Rectal smooth muscle tissue (tissue), 1 donor: ENCODE results near the gene CDC25B.

Experiments used
- H3K27ac ChIP-seq: one replicate; pipeline ENCODE4 v1.7.0; 2013; ENCODE audit warnings: low read depth, low read length, inconsistent platforms
- H3K27me3 ChIP-seq: one replicate; pipeline ENCODE4 v1.7.0; 2013; ENCODE audit warnings: low read length; ENCODE audit not compliant: control insufficient read depth, insufficient read depth
- H3K36me3 ChIP-seq: one replicate; pipeline ENCODE4 v1.7.0; 2013; ENCODE audit warnings: low read length; ENCODE audit not compliant: control insufficient read depth, insufficient read depth
- H3K4me1 ChIP-seq: one replicate; pipeline ENCODE4 v1.7.0; 2013; ENCODE audit warnings: low read length; ENCODE audit not compliant: control insufficient read depth, insufficient read depth
- H3K4me3 ChIP-seq: one replicate; pipeline ENCODE4 v1.7.0; 2013; ENCODE audit warnings: low read length
- H3K9ac ChIP-seq: one replicate; pipeline ENCODE4 v1.7.0; 2013; ENCODE audit warnings: low read length

CDC25B gene

DNA sequence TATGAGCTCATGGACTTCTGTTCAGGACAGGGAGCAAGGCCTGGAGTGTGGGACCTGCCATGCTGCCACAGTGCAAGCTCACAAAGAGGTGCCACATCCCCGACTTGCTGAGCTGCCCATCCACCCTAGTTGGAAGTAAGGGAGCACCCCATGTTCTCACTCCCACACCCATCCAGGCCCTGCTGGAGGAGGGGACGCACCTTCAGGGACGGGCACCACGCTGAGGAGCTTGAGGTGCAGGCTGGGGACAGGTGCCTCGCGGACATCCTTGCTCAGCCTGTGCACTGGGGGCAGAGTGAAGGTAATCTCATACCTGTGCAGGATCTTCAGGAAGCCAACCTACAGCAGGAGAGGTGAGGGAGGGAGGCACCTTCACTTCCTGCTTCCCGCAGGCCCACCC, 40.8 kb upstream of the CDC25B start:
- H3K27ac ChIP-seq, result no peak overlapping the region
- H3K4me1 ChIP-seq, result no peaks in the 10 kb centered on the region
- peaks cover 11% of the 10 kb centered on the region for H3K36me3 ChIP-seq
- H3K4me3 ChIP-seq, result no peak overlapping the region
- H3K27me3 ChIP-seq, result no peaks in the 10 kb centered on the region
- H3K9ac ChIP-seq, result no peak overlapping the region

GRCh38 chr20:3755814-3756480, 40.2 kb upstream of the CDC25B start:
- no peaks in the 10 kb centered on the region for H3K27me3 ChIP-seq
- H3K9ac ChIP-seq, result no peak overlapping the region
- no peak overlapping the region for H3K4me3 ChIP-seq
- peaks cover 3% of the 10 kb centered on the region for H3K4me1 ChIP-seq
- peaks cover 11% of the 10 kb centered on the region for H3K36me3 ChIP-seq
- no peak overlapping the region for H3K27ac ChIP-seq

DNA sequence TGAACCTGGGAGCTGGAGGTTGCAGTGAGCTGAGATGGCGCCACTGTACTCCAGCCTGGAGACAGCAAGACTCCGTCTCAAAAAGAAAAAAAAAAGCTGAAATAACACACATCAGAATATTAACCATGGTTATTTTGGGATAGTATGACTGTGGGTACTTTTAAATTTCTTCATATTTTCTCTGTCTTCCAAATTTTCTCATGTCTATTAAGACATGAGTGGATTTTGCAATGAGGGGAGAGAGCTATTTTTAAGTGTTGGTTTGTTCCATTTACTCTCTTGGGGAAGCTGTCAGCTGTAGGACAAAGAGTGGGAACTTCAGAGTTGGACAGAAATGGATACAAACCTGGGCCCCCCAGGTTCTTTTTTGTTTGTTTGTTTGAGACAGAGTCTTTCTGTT, 38.8 kb upstream of the CDC25B start:
- no peak overlapping the region for H3K4me3 ChIP-seq
- H3K27ac ChIP-seq, result no peak overlapping the region
- H3K9ac ChIP-seq, result no peak overlapping the region
- peaks cover 11% of the 10 kb centered on the region for H3K36me3 ChIP-seq
- no peaks in the 10 kb centered on the region for H3K27me3 ChIP-seq
- peaks cover 4% of the 10 kb centered on the region for H3K4me1 ChIP-seq

DNA sequence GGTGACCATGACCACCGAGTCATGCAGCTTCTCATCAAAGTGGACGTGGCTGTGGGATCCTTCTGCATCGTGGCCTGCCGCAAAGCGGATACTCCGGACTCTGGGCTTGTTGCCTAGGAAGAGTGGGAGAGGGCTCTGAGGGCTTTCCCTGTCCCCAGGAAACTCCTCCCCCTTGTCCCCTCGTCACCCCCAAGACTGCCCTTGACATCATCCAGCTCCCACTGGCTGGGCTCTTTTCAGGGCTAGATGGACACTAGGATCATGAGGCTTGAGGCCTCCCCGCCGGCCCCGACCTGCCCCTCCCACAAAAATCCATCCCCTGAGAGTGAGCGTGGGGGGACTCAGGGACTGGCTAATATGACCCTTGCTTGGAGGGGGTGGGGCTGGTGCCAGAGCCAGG, 37.5 kb upstream of the CDC25B start:
- no peak overlapping the region for H3K27ac ChIP-seq
- H3K36me3 ChIP-seq, result peaks cover 11% of the 10 kb centered on the region
- peaks cover 6% of the 10 kb centered on the region for H3K4me1 ChIP-seq
- no peak overlapping the region for H3K4me3 ChIP-seq
- no peak overlapping the region for H3K9ac ChIP-seq
- no peaks in the 10 kb centered on the region for H3K27me3 ChIP-seq

DNA sequence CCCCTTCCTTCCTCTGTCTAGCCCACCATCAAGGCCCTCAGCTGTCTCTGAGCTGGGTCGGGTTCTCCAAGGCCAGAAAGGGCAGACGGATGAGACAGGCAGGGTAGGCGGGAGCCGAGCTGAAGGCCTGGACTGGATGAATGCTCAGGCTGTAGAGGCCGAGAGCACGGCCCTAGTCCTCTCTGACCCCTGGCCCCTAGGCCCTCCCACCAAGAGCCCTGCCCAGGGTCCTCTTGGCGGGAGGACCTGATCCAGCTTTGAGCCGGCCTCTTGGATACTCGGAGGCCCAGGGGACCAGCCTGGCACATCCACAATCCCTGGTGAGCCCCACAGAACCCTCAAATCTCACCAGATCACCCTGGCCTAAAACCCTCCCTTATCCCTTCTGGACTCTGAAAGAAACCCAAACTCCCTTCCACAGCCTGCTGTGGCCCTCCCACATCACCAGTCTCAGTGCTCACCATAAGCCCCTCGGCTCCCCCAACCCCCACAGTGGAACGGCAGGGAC, 36.7 kb upstream of the CDC25B start:
- no peak overlapping the region for H3K4me3 ChIP-seq
- peaks cover 11% of the 10 kb centered on the region for H3K36me3 ChIP-seq
- no peak overlapping the region for H3K27ac ChIP-seq
- H3K27me3 ChIP-seq, result no peaks in the 10 kb centered on the region
- peaks cover 6% of the 10 kb centered on the region for H3K4me1 ChIP-seq
- no peak overlapping the region for H3K9ac ChIP-seq

DNA sequence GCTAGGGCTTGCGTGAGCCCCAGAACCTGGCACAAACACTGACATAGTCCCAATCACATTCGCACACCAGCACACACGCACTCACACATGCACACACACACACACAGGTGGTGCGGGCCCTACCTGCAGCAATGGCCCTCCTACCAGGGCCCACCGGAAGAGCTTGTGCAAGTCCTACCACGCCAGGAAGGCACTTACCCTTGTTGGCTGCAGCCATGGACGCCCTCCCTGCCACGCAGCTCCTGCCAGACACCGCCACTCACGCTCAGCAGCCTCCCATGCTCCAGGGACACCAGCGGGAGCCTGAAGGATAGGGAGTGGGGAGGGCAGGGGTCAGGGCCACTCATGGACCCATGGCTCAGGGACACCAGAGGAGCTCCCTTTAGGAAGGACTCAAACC, 36.2 kb upstream of the CDC25B start:
- H3K27ac ChIP-seq, result no peak overlapping the region

DNA sequence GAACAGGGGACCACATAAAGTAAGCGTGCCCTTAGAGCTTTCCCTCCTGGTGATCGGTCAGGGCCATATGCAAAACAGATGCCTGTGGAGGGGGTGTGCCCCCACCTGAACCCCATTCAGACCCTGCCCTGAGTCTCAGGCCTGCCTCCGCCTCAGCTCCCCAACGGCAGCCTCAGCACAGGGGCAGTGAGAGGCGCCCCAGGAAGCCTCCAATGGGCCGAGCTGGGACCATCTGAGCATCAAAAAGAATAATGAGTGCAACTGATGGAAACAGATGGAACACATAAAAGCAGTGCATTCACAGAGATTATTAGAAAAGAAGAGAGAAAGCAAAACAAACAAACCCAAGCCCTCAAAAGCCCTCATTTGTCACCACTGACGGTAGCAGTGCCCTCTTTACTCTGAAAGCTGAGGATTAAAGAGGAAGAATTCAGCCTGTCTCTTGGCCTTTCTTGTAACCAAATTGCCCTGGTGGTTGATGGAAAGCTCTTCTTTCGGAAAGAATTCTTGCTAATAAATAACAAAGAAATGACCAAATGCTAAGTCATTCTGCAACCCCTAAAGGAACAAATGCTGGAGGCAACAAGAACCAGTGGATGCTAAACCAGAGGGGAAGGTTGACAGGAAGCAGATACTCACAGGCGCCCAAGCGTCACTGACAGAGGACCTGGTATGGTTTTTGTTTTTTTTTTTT, 35.3 kb upstream of the CDC25B start:
- Histone ChIP-seq H3K4me3 (no peak overlapping the region), H3K4me1 (peaks cover 7% of the 10 kb centered on the region), H3K9ac (no peak overlapping the region), H3K36me3 (peaks cover 11% of the 10 kb centered on the region), H3K27me3 (no peaks in the 10 kb centered on the region), H3K27ac (no peak overlapping the region)

More for the DNA sequence above, 36.2 kb upstream of the CDC25B start:
- Histone ChIP-seq H3K9ac (no peak overlapping the region), H3K4me3 (no peak overlapping the region), H3K36me3 (peaks cover 11% of the 10 kb centered on the region), H3K27me3 (no peaks in the 10 kb centered on the region), H3K4me1 (peaks cover 6% of the 10 kb centered on the region)

DNA sequence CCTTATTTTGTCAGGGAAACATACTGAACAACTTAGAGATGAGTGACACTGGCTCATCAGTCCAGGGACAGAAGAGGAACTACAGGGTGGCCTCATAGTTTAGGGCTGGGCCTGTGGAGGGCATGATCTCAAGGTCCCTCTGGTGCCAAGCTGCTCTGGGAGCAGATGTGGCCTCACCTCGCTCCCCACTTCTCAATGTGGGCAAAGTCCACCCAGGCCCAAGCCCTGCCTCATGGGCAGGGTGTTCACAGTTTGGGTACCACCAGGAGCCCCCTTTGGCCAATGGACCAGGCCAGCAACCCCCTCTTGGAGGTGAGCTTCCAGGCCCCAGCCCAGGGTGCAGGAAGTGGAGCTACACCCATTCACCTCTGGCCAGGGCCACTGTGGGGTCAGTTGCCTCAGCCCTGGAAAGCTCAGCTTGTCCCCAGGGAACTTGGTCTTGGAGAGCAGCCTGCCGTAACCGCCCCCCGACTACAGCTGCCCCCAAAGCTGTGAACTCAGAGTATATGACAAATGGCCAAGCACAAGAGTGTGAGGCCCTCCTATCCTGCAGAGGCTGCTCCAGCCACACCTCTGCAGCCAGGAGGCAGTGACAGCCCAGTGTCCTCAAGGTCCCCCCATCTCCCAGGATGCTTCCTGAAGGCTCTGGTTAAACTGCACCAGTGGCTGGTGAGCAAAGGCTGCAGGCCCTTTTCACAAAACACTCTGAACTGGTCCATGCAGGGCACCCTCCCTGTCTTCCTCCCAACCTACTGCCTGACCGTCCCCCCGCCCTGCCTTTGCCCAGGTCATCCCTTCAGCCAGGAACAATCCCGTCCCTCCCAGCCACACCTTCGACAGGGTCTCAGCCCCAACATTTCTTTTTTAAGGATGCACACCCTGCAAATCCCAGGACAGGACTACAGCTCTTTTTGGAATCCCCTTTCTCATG, 32.2 kb upstream of the CDC25B start:
- H3K36me3 ChIP-seq, result peaks cover 3% of the 10 kb centered on the region
- no peaks in the 10 kb centered on the region for H3K27me3 ChIP-seq
- H3K27ac ChIP-seq, result peak overlapping the region; percentile 72
- H3K4me1 ChIP-seq, result peaks cover 12% of the 10 kb centered on the region
- no peak overlapping the region for H3K4me3 ChIP-seq
- no peak overlapping the region for H3K9ac ChIP-seq

DNA sequence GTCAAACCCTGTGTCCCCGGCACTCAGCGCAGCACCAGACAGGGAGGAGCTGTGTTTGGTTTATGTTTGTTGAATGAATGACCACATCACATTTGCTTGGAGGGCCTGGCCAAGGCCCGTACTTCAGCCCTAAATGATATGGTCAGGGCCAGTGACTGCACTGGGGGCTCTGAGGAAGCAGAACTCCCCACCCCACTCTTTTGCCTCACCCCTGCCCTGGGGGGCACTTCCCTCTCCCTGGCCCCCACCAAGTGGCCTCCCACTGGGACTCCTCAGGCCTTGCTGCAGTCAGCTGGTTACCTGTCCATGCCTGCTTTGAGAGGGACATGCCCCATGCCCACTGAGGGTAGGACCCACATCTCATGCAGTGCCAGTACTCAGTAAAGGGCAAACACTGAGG, 31.5 kb upstream of the CDC25B start:
- H3K27ac ChIP-seq, result peak overlapping the region; percentile 10
- no peak overlapping the region for H3K4me3 ChIP-seq
- H3K36me3 ChIP-seq, result peaks cover 3% of the 10 kb centered on the region
- peaks cover 12% of the 10 kb centered on the region for H3K4me1 ChIP-seq
- no peaks in the 10 kb centered on the region for H3K27me3 ChIP-seq
- H3K9ac ChIP-seq, result no peak overlapping the region

DNA sequence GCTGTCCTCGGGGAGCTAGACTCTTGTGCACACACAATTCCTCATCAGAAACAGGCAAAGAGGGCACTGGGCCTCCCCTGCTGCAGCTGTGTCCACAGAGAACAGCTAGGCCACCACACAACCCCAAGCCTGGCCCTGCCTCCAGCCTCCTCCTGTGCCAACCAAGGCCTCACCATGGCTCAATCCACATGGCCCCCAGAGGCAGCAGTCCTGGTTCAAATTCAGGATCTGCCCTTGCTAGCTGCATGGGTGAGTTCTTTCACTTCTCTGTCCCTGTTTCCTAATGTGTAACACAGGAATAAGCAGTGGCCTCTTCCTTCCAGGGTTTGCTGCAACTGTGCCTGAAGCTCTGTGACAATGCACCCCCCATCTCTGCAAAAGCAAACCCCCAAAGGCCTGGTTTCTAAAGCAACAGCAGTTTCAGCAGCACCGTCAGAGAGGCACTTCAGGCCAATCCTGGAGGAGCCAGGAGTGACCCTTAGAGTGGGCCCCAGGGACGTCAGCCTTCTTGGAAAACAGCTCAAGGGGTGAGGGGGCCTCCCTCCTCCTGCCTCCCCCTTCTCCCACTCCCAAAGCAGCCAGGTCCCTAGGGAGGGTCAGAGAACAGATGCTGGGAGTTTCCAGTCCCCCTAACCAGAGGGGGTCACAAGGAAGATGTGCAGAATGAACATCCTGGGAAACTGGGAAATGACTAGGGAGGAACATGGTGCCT, 30.8 kb upstream of the CDC25B start:
- Histone ChIP-seq H3K27ac (peak overlapping the region; percentile 10), H3K4me1 (peaks cover 12% of the 10 kb centered on the region), H3K4me3 (no peak overlapping the region)

GRCh38 chr20:3766422-3767109, 29.5 kb upstream of the CDC25B start:
- H3K27ac ChIP-seq, result peak overlapping the region; percentile 38
- peak overlapping the region; percentile 66 for H3K4me3 ChIP-seq
- no peaks in the 10 kb centered on the region for H3K36me3 ChIP-seq
- H3K4me1 ChIP-seq, result peaks cover 9% of the 10 kb centered on the region
- no peaks in the 10 kb centered on the region for H3K27me3 ChIP-seq
- no peak overlapping the region for H3K9ac ChIP-seq

More for the DNA sequence above, 30.8 kb upstream of the CDC25B start:
- Histone ChIP-seq H3K9ac (no peak overlapping the region), H3K27me3 (no peaks in the 10 kb centered on the region), H3K36me3 (no peaks in the 10 kb centered on the region)
